ENCODE results near the gene FGF18.

DNA sequence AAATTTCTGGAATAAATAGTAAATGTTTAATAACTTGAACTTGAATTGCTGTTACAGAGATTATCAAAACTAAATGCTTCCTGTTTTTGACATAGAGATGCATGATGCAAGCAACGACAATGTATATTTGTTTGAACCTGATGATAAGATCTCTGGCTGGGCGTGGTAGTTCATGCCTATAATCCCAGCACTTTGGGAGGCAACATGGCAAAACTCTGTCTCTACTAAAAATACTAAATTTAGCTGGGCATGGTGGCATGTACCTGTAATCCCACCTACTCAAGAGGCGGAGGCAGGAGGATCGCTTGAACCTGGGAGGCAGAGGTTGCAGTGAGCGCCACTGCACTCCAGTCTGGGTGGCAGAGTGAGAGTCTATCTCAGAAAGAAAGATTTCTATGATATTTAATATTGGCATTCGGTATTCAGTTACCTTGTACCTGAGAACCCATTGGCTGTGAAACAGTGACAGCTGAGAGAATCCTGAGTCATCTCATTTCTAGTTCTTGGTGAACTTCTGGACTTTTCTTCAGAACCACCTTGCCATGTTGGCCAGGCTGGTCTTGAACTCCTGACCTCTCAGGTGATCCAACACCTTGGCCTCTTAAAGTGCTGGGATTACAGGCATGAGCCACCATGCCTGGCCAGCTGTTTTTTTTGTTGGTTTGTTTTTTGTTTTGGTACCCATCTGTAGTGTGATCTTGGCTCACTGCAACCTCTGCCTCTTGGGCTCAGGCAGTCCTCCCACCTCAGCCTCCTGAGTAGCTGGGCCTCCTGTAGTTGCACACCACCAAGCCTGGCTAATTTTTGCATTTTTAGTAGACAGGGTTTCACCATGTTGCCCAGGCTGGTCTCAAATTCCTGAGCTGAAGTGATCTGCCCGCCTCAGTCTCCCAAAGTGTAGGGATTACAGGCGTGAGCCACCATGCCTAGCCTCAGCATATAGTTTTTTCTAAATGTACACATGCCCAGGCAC lies 10.0 kb upstream of the FGF18 start:
- TF ChIP-seq, protein P1, sequence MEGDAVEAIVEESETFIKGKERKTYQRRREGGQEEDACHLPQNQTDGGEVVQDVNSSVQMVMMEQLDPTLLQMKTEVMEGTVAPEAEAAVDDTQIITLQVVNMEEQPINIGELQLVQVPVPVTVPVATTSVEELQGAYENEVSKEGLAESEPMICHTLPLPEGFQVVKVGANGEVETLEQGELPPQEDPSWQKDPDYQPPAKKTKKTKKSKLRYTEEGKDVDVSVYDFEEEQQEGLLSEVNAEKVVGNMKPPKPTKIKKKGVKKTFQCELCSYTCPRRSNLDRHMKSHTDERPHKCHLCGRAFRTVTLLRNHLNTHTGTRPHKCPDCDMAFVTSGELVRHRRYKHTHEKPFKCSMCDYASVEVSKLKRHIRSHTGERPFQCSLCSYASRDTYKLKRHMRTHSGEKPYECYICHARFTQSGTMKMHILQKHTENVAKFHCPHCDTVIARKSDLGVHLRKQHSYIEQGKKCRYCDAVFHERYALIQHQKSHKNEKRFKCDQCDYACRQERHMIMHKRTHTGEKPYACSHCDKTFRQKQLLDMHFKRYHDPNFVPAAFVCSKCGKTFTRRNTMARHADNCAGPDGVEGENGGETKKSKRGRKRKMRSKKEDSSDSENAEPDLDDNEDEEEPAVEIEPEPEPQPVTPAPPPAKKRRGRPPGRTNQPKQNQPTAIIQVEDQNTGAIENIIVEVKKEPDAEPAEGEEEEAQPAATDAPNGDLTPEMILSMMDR (IDR thresholded peaks at IDR 0.05) = no peak
- TF ChIP-seq EZH2 (IDR thresholded peaks at IDR 0.05) = no peak
- no peak for TF ChIP-seq EZH2phosphoT487 (IDR thresholded peaks at IDR 0.05)

Data from neural progenitor cell (in vitro differentiated cells).